Right lung (tissue), 5 donors: Measurements from ENCODE around the gene CPSF7. TPM values are rescaled to one million over a fixed set of nuclear protein-coding genes. Genes with fewer than 3 reads are reported as not detected.
"Not testable (repeated sequence)": the region's sequence is repeated elsewhere in the genome, so short reads cannot be mapped to it uniquely, and the experiment has no call there.

Experiments used
- DNase-seq, 2 donors: peaks; one replicate each; pipeline ENCODE4 v3.0.0-alpha.2; 2013
- polyA plus RNA-seq, 5 donors: library from polyadenylated mRNA; unstranded; fragments of 120-200 nt; gene quantifications; one replicate each; pipeline versions ENCODE4 v1.2.1 to v1.2.3, GENCODE V29; 2013; ENCODE audit warnings: inconsistent platforms in 1 of 5, low replicate concordance in 1 of 5; ENCODE audit not compliant: insufficient read length in 5 of 5, insufficient read depth in 1 of 5

CPSF7 gene
- polyA plus RNA-seq, 5 donors: 97.9 to 126 (median 112) TPM

- no peak for DNase-seq
Observed at GRCh38 chr11:61447601-61448551, 18.1 kb upstream of the CPSF7 start.

- DNase-seq: peak; percentile 76 to 81
Observed at GRCh38 chr11:61446211-61446651, 16.5 kb upstream of the CPSF7 start.

- DNase-seq: peak; percentile 16 to 17
Observed at GRCh38 chr11:61445516-61445915, 15.7 kb upstream of the CPSF7 start.

GRCh38 chr11:61442616-61443015 lies 12.8 kb upstream of the CPSF7 start:
- no peak for DNase-seq

GRCh38 chr11:61439615-61440014 lies 9.8 kb upstream of the CPSF7 start:
- DNase-seq: no peak

- DNase-seq: no peak
Observed at GRCh38 chr11:61437496-61437895, 7.7 kb upstream of the CPSF7 start.

GRCh38 chr11:61430839-61431238 lies 1.1 kb upstream of the CPSF7 start:
- not testable (repeated sequence) for DNase-seq

GRCh38 chr11:61429346-61429690 lies 457 bp downstream of the CPSF7 start:
- peak in 1 of 2 donors; percentile 70 for DNase-seq

- no peak for DNase-seq
Observed at GRCh38 chr11:61425367-61426131, 4.2 kb downstream of the CPSF7 start.

- no peak for DNase-seq
Observed at GRCh38 chr11:61422226-61422625, 7.5 kb downstream of the CPSF7 start.

GRCh38 chr11:61418136-61418535 lies 11.6 kb downstream of the CPSF7 start:
- no peak for DNase-seq

- DNase-seq: no peak
Observed at GRCh38 chr11:61417670-61418069, 12.1 kb downstream of the CPSF7 start.

GRCh38 chr11:61416941-61417340 lies 12.8 kb downstream of the CPSF7 start:
- no peak for DNase-seq

GRCh38 chr11:61415381-61415780 lies 14.4 kb downstream of the CPSF7 start:
- no peak for DNase-seq

- no peak for DNase-seq
Observed at GRCh38 chr11:61414547-61414946, 15.2 kb downstream of the CPSF7 start.

- no peak for DNase-seq
Observed at GRCh38 chr11:61413496-61413895, 16.3 kb downstream of the CPSF7 start.

GRCh38 chr11:61411589-61411988 lies 18.2 kb downstream of the CPSF7 start:
- no peak for DNase-seq

GRCh38 chr11:61406991-61407728 lies 22.6 kb downstream of the CPSF7 start:
- DNase-seq: no peak

- DNase-seq: no peak
Observed at GRCh38 chr11:61406067-61406466, 23.7 kb downstream of the CPSF7 start.

- DNase-seq: no peak
Observed at GRCh38 chr11:61404641-61405040, 25.1 kb downstream of the CPSF7 start.

GRCh38 chr11:61404103-61404502 lies 25.7 kb downstream of the CPSF7 start:
- DNase-seq: no peak

- no peak for DNase-seq
Observed at GRCh38 chr11:61403658-61404057, 26.1 kb downstream of the CPSF7 start.
